ENCODE data around the gene NARF. TPM values are rescaled to one million over a fixed set of nuclear protein-coding genes. Genes with fewer than 3 reads are reported as not detected.

Gene NARF
- total RNA-seq, 1 experiment from 2014 or later, result 96.7 TPM

DNA sequence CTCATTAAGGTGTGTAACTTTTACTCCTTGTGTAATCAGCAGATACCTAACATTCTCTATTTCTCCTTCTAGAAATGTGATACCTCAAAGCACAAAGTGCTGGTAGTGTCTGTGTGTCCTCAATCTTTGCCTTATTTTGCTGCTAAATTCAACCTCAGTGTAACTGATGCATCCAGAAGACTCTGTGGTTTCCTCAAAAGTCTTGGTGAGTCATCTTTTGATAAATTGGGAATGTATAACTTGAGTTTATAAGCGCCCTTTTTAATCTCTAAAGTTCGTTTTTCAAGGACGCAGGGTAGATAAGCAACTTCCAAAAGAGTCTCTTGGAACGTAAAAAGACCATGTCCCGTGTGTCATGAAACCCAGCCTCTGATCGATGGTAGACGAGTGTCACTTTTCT is 10.2 kb downstream of the NARF start:
- ChIA-PET CTCF (no interaction called here), POLR2A (no interaction called here)
- no peaks in the 10 kb centered on the region for H3K27me3 Mint-ChIP-seq (ENCODE audit: low read depth)
- TF ChIP-seq PRRX2 (CRISPR knock-in tag; IDR thresholded peaks at IDR 0.05), result no peak
- TF ChIP-seq, protein P1, sequence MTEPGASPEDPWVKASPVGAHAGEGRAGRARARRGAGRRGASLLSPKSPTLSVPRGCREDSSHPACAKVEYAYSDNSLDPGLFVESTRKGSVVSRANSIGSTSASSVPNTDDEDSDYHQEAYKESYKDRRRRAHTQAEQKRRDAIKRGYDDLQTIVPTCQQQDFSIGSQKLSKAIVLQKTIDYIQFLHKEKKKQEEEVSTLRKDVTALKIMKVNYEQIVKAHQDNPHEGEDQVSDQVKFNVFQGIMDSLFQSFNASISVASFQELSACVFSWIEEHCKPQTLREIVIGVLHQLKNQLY (CRISPR knock-in tag; IDR thresholded peaks at IDR 0.05), result no peak
- TF ChIP-seq, protein P2, sequence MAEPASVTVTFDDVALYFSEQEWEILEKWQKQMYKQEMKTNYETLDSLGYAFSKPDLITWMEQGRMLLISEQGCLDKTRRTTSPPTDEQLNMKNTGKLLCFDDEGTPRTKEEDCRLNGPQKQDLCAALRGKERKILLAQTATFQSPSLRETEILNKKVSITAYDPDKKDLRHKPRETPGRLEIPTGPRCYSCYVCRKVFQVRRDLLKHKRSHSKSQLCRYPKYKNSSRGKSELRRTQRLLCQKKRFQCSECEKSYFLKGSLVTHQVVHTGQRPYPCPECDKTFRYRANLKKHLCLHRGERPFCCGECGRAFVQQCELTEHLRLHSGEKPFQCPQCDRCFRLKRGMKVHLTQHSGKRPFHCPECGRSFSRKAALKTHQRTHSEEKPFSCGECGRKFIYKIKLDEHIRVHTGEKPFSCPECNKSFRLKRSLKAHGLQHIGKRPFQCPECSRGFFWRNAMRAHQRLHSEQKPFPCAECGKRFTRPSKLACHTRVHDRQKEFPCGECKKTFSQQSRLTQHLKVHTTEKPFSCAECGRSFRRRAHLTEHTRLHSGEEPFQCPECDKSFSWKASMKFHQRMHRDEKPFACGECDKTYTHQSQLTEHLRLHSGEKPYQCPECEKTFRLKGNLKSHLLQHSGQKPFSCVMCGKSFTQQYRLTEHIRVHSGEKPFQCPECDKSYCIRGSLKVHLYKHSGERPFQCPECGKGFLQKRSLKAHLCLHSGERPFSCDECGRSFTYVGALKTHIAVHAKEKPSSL (CRISPR knock-in tag; conservative IDR thresholded peaks at IDR 0.05), result no peak
- TF ChIP-seq, protein P3, sequence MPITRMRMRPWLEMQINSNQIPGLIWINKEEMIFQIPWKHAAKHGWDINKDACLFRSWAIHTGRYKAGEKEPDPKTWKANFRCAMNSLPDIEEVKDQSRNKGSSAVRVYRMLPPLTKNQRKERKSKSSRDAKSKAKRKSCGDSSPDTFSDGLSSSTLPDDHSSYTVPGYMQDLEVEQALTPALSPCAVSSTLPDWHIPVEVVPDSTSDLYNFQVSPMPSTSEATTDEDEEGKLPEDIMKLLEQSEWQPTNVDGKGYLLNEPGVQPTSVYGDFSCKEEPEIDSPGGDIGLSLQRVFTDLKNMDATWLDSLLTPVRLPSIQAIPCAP (CRISPR knock-in tag; IDR thresholded peaks at IDR 0.05), result no peak
- TF ChIP-seq SP1 (CRISPR knock-in tag; conservative IDR thresholded peaks at IDR 0.05), result no peak
- no peak for TF ChIP-seq ELF4 (CRISPR knock-in tag; IDR thresholded peaks at IDR 0.05; ENCODE audit: low read depth)
- no peak for TF ChIP-seq SOX15 (CRISPR knock-in tag; IDR thresholded peaks at IDR 0.05)
- TF ChIP-seq, protein P4, sequence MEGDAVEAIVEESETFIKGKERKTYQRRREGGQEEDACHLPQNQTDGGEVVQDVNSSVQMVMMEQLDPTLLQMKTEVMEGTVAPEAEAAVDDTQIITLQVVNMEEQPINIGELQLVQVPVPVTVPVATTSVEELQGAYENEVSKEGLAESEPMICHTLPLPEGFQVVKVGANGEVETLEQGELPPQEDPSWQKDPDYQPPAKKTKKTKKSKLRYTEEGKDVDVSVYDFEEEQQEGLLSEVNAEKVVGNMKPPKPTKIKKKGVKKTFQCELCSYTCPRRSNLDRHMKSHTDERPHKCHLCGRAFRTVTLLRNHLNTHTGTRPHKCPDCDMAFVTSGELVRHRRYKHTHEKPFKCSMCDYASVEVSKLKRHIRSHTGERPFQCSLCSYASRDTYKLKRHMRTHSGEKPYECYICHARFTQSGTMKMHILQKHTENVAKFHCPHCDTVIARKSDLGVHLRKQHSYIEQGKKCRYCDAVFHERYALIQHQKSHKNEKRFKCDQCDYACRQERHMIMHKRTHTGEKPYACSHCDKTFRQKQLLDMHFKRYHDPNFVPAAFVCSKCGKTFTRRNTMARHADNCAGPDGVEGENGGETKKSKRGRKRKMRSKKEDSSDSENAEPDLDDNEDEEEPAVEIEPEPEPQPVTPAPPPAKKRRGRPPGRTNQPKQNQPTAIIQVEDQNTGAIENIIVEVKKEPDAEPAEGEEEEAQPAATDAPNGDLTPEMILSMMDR (IDR thresholded peaks at IDR 0.05), result no peak
- TF ChIP-seq, protein P5, sequence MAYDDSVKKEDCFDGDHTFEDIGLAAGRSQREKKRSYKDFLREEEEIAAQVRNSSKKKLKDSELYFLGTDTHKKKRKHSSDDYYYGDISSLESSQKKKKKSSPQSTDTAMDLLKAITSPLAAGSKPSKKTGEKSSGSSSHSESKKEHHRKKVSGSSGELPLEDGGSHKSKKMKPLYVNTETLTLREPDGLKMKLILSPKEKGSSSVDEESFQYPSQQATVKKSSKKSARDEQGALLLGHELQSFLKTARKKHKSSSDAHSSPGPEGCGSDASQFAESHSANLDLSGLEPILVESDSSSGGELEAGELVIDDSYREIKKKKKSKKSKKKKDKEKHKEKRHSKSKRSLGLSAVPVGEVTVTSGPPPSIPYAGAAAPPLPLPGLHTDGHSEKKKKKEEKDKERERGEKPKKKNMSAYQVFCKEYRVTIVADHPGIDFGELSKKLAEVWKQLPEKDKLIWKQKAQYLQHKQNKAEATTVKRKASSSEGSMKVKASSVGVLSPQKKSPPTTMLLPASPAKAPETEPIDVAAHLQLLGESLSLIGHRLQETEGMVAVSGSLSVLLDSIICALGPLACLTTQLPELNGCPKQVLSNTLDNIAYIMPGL (CRISPR knock-in tag; IDR thresholded peaks at IDR 0.05), result no peak
- TF ChIP-seq, protein P6, sequence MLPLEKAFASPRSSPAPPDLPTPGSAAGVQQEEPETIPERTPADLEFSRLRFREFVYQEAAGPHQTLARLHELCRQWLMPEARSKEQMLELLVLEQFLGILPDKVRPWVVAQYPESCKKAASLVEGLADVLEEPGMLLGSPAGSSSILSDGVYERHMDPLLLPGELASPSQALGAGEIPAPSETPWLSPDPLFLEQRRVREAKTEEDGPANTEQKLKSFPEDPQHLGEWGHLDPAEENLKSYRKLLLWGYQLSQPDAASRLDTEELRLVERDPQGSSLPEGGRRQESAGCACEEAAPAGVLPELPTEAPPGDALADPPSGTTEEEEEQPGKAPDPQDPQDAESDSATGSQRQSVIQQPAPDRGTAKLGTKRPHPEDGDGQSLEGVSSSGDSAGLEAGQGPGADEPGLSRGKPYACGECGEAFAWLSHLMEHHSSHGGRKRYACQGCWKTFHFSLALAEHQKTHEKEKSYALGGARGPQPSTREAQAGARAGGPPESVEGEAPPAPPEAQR (CRISPR knock-in tag; IDR thresholded peaks at IDR 0.05), result no peak
- TF ChIP-seq, protein P7, sequence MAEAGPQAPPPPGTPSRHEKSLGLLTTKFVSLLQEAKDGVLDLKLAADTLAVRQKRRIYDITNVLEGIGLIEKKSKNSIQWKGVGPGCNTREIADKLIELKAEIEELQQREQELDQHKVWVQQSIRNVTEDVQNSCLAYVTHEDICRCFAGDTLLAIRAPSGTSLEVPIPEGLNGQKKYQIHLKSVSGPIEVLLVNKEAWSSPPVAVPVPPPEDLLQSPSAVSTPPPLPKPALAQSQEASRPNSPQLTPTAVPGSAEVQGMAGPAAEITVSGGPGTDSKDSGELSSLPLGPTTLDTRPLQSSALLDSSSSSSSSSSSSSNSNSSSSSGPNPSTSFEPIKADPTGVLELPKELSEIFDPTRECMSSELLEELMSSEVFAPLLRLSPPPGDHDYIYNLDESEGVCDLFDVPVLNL (CRISPR knock-in tag; IDR thresholded peaks at IDR 0.05; ENCODE audit: borderline replicate concordance, low read depth), result no peak
- TF ChIP-seq, protein P8, sequence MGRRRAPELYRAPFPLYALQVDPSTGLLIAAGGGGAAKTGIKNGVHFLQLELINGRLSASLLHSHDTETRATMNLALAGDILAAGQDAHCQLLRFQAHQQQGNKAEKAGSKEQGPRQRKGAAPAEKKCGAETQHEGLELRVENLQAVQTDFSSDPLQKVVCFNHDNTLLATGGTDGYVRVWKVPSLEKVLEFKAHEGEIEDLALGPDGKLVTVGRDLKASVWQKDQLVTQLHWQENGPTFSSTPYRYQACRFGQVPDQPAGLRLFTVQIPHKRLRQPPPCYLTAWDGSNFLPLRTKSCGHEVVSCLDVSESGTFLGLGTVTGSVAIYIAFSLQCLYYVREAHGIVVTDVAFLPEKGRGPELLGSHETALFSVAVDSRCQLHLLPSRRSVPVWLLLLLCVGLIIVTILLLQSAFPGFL (CRISPR knock-in tag; IDR thresholded peaks at IDR 0.05; ENCODE audit: borderline replicate concordance), result no peak
- TF ChIP-seq GTF2I (CRISPR knock-in tag; conservative IDR thresholded peaks at IDR 0.05), result no peak
- TF ChIP-seq, protein P9, sequence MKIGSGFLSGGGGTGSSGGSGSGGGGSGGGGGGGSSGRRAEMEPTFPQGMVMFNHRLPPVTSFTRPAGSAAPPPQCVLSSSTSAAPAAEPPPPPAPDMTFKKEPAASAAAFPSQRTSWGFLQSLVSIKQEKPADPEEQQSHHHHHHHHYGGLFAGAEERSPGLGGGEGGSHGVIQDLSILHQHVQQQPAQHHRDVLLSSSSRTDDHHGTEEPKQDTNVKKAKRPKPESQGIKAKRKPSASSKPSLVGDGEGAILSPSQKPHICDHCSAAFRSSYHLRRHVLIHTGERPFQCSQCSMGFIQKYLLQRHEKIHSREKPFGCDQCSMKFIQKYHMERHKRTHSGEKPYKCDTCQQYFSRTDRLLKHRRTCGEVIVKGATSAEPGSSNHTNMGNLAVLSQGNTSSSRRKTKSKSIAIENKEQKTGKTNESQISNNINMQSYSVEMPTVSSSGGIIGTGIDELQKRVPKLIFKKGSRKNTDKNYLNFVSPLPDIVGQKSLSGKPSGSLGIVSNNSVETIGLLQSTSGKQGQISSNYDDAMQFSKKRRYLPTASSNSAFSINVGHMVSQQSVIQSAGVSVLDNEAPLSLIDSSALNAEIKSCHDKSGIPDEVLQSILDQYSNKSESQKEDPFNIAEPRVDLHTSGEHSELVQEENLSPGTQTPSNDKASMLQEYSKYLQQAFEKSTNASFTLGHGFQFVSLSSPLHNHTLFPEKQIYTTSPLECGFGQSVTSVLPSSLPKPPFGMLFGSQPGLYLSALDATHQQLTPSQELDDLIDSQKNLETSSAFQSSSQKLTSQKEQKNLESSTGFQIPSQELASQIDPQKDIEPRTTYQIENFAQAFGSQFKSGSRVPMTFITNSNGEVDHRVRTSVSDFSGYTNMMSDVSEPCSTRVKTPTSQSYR (CRISPR knock-in tag; IDR thresholded peaks at IDR 0.05), result no peak
- no peak for TF ChIP-seq NR2C2 (CRISPR knock-in tag; IDR thresholded peaks at IDR 0.05)
- no peak for TF ChIP-seq GABPB1 (CRISPR knock-in tag; IDR thresholded peaks at IDR 0.05)
- no peak for TF ChIP-seq OVOL2 (CRISPR knock-in tag; IDR thresholded peaks at IDR 0.05; ENCODE audit: borderline replicate concordance)
- no peak for TF ChIP-seq ZNF138 (CRISPR knock-in tag; conservative IDR thresholded peaks at IDR 0.05)
- no peak for TF ChIP-seq TCF7 (CRISPR knock-in tag; IDR thresholded peaks at IDR 0.05; ENCODE audit: low read depth)
- H3K9me3 Mint-ChIP-seq, result peaks cover 3% of the 10 kb centered on the region
- H3K4me1 Mint-ChIP-seq, result no peaks in the 10 kb centered on the region
- no peak overlapping the region for H3K4me3 Mint-ChIP-seq
- no peak overlapping the region for H3K27ac Mint-ChIP-seq
- no peak for ATAC-seq
- DNase-seq (ENCODE audit: low spot score), result no peak
- peaks cover 56% of the 10 kb centered on the region for H3K36me3 Mint-ChIP-seq

Data from WTC11 (cell line).